Stimulated activated CD8-positive, alpha-beta memory T cell treated with anti-CD3 and anti-CD28 coated beads, Interleukin-12 subunit alpha, Interleukin-12 subunit beta, amount 100 ng/mL, for 1 hour (primary cell): ENCODE measurements around the gene KLHL24.
"Not testable (repeated sequence)": the region's sequence is repeated elsewhere in the genome, so short reads cannot be mapped to it uniquely, and the experiment has no call there.

ENCODE experiments used
- DNase-seq: peaks from one replicate; pipeline ENCODE4 v3.0.0-alpha.2; 2020; ENCODE audit warnings: low read depth

KLHL24 gene

DNA sequence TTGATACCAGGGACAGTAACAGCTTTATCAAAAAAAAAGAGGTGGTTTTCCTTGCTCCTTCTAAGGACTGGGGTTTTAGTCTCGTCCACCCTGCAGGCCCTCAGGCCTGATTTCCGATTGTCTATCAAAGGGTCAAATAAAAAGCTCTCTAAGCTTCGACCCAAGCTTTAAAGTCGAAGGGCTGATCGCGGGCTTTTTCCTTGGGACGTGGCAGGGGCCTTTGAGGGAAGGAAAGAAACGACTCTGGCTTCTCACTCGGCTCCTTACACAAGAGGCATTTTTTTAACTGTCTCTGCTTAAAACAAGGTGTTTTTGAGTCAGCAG is 354 bp upstream of the KLHL24 start:
- DNase-seq, result no peak

DNA sequence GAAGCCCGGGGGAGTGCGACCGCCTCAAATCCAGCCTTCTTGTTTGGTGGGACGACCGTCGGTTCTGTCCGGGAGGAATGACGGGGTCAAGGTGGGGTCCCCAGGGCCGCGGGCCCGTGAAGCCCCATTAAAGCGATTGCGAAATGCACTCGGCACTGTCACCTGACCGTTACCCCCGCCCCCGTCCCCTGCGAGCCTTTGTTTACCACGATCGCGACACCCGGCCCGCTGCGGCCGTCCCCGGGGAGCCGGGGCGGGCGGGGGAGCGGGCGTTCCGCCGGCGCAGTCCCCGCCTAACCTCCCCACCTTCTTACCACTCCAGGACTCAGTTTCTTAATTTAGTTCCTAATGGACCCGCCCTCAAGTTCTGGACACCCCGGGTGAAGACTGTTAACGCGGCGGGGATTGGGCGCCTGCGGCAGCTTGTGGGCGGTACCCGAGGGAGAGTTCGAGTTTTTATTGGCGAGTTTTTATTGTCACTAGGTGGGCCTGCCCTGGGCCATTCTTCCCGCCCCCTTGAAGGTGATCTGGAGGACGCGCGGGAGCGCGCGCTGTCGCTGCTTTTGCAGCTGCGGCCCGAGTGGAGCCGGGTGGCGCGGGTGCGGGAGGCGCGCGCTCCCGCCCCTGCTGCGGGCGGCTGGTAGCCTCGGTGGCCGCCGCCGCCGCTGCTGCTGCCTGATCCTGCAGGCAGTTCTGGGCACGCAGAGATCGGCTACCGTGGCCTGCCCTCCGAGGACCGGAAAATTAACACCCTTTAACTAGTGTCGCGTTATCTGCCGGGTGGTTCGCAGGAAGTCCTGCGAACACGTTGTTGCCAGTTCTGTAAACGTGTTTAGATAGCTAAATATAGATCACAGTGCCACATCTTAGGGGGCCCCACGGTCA is 1.0 kb downstream of the KLHL24 start:
- DNase-seq, result peak; percentile 82

GRCh38 chr3:183637106-183637486 is 1.7 kb downstream of the KLHL24 start:
- DNase-seq, result no peak

GRCh38 chr3:183637633-183638032 is 2.2 kb downstream of the KLHL24 start:
- not testable (repeated sequence) for DNase-seq

DNA sequence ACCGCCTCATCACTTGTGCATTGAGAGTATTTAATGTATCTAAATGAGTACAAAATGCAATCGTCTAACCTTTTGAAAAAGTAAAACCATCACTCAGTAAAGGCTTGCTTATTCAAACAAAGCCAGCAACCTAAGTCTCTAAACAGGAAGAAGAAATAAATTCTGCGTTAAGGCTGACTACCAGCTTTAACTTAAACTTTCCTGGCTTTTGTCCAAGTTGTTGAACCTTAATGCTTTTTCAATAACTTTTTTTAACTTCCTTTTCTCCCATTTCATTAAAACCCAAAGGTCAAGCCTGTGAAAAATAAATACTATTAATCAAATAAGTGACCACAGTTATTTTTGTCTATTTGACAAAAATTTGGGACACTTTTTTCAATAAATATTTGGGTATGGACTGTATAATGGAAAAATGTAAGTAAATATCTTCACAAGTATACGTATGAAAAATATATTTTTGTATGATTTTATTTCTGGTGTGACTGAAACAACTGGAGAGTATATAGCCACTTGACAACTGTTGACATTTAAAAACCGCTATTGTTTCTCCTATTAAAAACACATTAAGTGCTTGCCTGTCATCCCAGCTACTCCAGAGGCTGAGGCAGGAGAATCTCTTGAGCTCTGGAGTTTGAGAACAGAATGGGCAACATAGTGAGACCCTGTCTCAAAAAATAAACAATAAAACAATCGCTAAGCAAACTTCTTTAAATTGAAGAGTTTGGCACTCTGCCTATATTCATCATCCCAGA is 2.9 kb downstream of the KLHL24 start:
- DNase-seq, result no peak

DNA sequence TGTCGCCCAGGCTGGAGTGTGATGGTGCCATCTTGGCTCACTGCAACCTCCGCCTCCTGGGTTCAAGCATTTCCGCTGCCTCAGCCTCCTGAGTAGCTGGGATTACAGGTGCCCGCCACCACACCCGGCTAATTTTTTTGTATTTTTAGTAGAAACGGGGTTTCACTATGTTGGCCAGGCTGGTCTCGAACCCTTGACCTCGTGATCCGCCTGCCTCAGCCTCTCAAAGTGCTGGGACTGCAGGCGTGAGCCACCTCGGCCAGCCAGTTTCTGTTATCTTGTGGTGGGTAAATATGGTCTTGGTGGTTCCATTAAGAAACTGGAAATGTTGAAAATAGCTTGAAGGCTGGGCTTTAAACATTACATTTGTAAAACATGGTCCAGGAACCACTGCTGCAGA is 5.2 kb downstream of the KLHL24 start:
- not testable (repeated sequence) for DNase-seq

DNA sequence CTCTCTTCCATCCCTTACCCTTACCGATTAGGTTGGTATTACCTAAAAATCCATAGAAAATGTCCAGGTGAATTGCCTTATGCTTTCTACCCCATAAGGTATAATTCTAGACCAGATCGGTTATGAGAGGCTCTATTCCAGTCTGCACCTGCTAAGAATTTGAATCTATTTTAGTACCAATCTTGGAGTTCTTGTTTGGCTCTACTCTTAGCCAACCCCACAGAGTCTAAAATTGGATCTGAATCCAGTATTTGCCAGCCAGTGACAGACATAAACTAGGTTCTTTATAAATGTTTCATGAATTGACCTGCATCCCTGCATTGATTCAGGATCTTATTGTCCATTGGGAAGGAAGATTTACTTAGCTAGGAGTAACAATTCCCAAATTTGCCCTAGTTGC is 6.5 kb downstream of the KLHL24 start:
- no peak for DNase-seq

DNA sequence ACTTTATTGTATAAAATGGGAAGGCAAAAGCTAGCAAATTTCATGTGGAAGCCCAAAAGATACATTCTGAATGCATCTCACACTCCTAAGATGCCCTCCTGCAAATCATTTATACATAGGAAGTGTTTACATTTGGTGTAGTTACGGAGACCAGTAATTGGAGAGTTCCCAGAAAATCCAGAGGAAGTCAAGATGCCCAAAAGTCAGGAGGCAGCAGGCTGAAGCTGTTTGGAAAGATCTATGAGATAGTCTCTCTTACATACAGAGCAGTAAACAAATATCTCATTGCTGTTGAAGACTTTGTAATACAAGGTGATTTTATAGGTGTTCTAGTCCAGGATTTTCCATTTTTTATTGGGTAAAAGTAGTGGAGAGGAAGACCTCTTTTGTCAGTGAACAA is 8.8 kb downstream of the KLHL24 start:
- no peak for DNase-seq

DNA sequence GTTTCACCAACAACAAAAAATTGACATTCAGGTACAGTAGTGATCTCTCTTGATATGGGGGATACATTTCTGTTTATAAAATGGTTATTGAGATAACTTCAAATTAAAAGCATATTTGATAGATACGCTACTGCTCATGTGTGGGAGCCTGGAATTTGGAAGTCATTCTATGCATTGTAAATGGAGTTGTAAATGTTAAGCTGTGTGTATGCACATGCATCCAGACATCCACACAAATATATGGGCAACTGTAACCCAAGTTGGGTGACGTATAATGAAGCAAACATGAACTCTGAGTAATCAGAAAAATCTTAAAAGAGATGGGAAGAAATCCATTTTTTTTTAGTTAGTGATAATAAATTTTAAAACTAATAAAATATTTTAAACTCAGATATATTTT is 9.8 kb downstream of the KLHL24 start:
- DNase-seq, result no peak

GRCh38 chr3:183650554-183650953 is 15.1 kb downstream of the KLHL24 start:
- no peak for DNase-seq

GRCh38 chr3:183653209-183654064 is 18.0 kb downstream of the KLHL24 start:
- DNase-seq, result no peak

DNA sequence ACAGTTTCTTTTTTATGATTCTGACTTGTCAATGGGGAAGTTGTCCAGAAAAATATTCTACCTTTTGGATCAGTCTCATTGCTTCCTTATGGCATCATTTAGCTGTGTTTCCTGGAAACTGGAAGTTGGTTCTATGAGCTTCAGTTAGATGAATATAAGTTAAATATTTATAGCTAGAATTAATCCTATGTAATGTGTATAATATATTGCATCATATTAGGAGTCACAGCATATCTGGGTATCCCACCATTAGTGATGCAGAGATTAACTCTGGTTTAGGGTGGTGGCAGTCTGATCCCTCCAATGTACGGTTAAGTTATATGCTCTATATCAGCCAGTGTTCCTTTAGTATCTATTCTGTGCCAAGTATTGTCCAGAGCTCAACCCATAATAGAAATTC is 19.3 kb downstream of the KLHL24 start:
- DNase-seq, result no peak

- DNase-seq, result no peak
These were observed 26.7 kb downstream of the KLHL24 start for GRCh38 chr3:183662099-183662498.

GRCh38 chr3:183664913-183665381 is 29.5 kb downstream of the KLHL24 start:
- DNase-seq, result no peak

DNA sequence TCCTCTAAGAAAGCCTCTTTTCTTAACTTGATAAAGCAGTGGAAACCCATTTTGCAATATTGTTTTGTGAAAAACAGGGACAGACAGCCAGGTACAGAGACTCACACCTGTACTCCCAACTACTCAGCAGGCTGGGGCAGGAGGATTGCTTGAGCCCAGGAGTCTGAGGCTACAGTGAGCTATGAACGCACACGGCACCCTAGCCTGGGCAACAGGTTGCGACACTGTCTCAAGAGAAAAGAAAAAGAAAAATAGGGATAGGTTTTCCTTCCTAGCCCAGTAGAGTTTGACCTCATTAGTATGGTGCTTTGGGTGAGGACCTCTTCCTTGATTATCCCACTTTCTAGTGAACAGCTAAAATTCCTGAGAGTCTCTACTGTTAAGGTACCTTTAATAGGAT is 44.6 kb downstream of the KLHL24 start:
- no peak for DNase-seq

GRCh38 chr3:183687705-183688104 is 52.3 kb downstream of the KLHL24 start:
- DNase-seq, result no peak

GRCh38 chr3:183688874-183689273 is 53.5 kb downstream of the KLHL24 start:
- DNase-seq, result no peak

DNA sequence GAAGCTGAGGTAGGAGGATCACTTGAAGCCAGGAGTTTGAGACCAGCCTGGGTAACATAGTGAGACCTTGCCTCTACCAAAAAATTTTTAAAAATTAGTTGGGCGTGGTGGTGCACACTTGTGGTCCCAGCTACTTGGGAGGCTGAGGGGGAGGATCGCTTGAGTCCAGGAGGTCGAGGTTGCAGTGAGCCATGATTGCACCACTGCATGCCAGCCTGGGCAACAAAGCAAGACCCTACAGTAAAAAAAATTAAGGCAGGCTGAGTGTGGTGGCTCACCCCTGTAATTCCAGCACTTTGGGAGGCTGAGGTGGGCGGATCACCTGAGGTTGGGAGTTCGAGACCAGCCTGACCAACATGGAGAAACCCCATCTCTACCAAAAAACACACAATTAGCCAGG is 54.2 kb downstream of the KLHL24 start:
- DNase-seq, result not testable (repeated sequence)

GRCh38 chr3:183690402-183690995 is 55.1 kb downstream of the KLHL24 start:
- DNase-seq, result no peak

GRCh38 chr3:183692436-183692835 is 57.0 kb downstream of the KLHL24 start:
- no peak for DNase-seq

- DNase-seq, result no peak
These were observed 60.3 kb downstream of the KLHL24 start for GRCh38 chr3:183695569-183696364.
